Measurements from ENCODE around the gene ABLIM2.

Gene ABLIM2

GRCh38 chr4:8015512-8015911 lies 143.1 kb downstream of the ABLIM2 start:
- DNase-seq: no peak

- DNase-seq: no peak
Observed at GRCh38 chr4:8013976-8014726, 144.5 kb downstream of the ABLIM2 start.

- no peak for DNase-seq
Observed at GRCh38 chr4:8012517-8012916, 146.1 kb downstream of the ABLIM2 start.

- peak; percentile 30 for DNase-seq
Observed at GRCh38 chr4:8010618-8011017, 148.0 kb downstream of the ABLIM2 start.

- no peak for DNase-seq
Observed at GRCh38 chr4:8009710-8010511, 148.7 kb downstream of the ABLIM2 start.

- DNase-seq: no peak
Observed at GRCh38 chr4:8009097-8009496, 149.5 kb downstream of the ABLIM2 start.

GRCh38 chr4:8008391-8008790 lies 150.2 kb downstream of the ABLIM2 start:
- no peak for DNase-seq

- DNase-seq: no peak
Observed at GRCh38 chr4:8007581-8007980, 151.0 kb downstream of the ABLIM2 start.

GRCh38 chr4:8006471-8006870 lies 152.1 kb downstream of the ABLIM2 start:
- no peak for DNase-seq

GRCh38 chr4:8005814-8006215 lies 152.8 kb downstream of the ABLIM2 start:
- DNase-seq: no peak

- DNase-seq: no peak
Observed at GRCh38 chr4:8005033-8005808, 153.4 kb downstream of the ABLIM2 start.

GRCh38 chr4:8004066-8004465 lies 154.5 kb downstream of the ABLIM2 start:
- DNase-seq: no peak

- DNase-seq: no peak
Observed at GRCh38 chr4:8002525-8003309, 155.9 kb downstream of the ABLIM2 start.

- no peak for DNase-seq
Observed at GRCh38 chr4:8001564-8002355, 156.9 kb downstream of the ABLIM2 start.

GRCh38 chr4:8000721-8001491 lies 157.7 kb downstream of the ABLIM2 start:
- DNase-seq: no peak

- DNase-seq: no peak
Observed at GRCh38 chr4:8000247-8000646, 158.4 kb downstream of the ABLIM2 start.

- DNase-seq: no peak
Observed at GRCh38 chr4:7999695-8000094, 158.9 kb downstream of the ABLIM2 start.

GRCh38 chr4:7999279-7999678 lies 159.3 kb downstream of the ABLIM2 start:
- no peak for DNase-seq

GRCh38 chr4:7998447-7998846 lies 160.2 kb downstream of the ABLIM2 start:
- DNase-seq: no peak

GRCh38 chr4:7995866-7996265 lies 162.7 kb downstream of the ABLIM2 start:
- DNase-seq: no peak

GRCh38 chr4:7995135-7995534 lies 163.5 kb downstream of the ABLIM2 start:
- no peak for DNase-seq

Data from NCI-H1436 treated with DMSO at 0.1 percent for 48 hours (cell line).